ENCODE results near the gene LCE1D.

DNA sequence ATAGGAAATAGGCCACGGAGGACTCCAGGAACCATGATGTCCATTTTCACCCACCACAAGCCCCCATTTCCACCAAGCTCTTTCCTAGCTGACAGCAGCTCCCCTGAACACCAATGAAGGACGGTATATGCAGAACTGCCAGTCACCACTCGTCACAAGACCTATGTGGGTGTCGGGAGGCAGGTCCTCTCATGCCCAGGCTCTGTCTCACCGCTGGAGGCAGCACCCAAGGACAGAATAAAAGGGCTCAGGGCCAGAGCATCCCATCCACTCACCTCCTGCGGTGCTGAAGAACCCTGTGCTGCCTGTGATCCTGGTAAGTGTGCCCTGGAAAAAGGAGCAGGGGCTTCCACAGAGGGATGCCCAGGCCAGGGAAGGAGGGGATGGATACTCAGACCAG, 21.6 kb upstream of the LCE1D start, which contains the start of gene LCE1F:
- TF ChIP-seq CTCF (IDR thresholded peaks at IDR 0.05) (no peak), POLR2A (IDR thresholded peaks at IDR 0.05) (no peak)
